Measurements from ENCODE around the gene ZIC2. TPM values are rescaled to one million over a fixed set of nuclear protein-coding genes. Genes with fewer than 3 reads are reported as not detected.
A peak's percentile ranks its signal among the peaks of the same experiment; 100 is the strongest.

Gene ZIC2
- total RNA-seq, 1 donor from 2014 or later = 1.8 TPM

DNA sequence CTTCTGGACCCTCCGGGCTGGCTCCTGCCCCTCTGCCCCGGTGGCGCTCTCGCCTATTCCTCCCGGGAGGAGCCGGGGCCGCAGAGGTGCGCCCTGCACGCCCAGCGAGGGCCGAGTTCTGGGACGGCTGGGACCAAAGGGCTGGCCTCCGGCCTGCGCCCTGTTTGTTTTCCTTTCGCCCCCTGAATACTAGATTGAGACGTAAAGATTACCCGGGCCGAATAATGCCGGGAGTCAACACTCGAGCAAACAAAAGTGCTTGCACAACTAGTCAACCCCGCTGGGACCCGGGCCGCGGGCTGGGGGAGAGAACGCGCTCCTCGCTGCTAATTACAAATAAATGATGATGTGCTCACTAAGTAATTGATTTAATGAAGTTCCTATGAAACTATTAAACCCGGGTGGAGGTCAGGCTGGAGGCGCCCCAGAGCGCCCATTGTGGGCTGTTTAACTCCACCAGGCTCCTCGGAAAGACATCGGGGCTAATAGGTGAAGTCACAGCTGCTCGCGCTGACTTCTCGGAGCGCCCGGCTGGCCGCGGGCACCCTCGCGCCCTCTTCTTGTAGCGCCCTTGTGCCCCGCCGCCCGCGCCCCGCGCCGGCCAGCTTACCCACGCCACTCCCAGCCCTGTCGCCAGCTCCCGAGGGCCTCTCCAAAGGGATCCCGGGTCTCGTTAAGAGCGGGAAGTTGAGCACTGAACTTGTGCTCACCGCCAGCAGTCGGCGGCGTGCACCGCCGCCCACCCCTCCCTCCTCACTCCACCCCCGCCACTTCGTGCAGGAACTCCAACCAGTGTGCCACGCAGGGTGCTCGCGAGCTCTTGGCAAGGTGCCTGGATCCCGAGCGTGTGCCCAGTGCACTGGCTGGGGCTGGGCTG is 24.9 kb upstream of the ZIC2 start:
- Histone ChIP-seq H3K4me2 (ENCODE audit: low read length) (peak overlapping the region; percentile 85), H3K36me3 (ENCODE audit: insufficient read depth, low read length) (no peaks in the 10 kb centered on the region), H3K4me1 (ENCODE audit: insufficient read depth, low read length) (peaks cover 11% of the 10 kb centered on the region), H3K9me3 (ENCODE audit: insufficient read depth, low read depth, low read length) (no peaks in the 10 kb centered on the region), H4K20me1 (ENCODE audit: insufficient read depth, low read length) (no peaks in the 10 kb centered on the region), H2AFZ (ENCODE audit: low read depth, low read length) (peak overlapping the region; percentile 88), H3K79me2 (ENCODE audit: insufficient read depth, low read length) (no peaks in the 10 kb centered on the region), H3K27ac (ENCODE audit: low read depth, low read length) (no peak overlapping the region), H3K9ac (ENCODE audit: low read length) (peak overlapping the region; percentile 16), H3K4me3 (ENCODE audit: insufficient read depth, low read depth, low read length) (peak overlapping the region; percentile 41), H3K27me3 (ENCODE audit: insufficient read depth, low read length) (peaks cover 73% of the 10 kb centered on the region)
- Mint-ChIP-seq H3K4me1 (ENCODE audit: low read depth, unreplicated experiment) (peaks cover 4% of the 10 kb centered on the region), H3K27ac (ENCODE audit: unreplicated experiment) (no peak overlapping the region), H3K4me3 (ENCODE audit: unreplicated experiment) (no peak overlapping the region), H3K27me3 (ENCODE audit: low read depth, unreplicated experiment) (peaks cover 89% of the 10 kb centered on the region), H3K9me3 (ENCODE audit: unreplicated experiment) (peaks cover 7% of the 10 kb centered on the region), H3K36me3 (ENCODE audit: low read depth, unreplicated experiment) (peaks cover 2% of the 10 kb centered on the region)
- TF ChIP-seq EZH2 (IDR thresholded peaks at IDR 0.05; ENCODE audit: insufficient read depth, low read length) = peak; percentile 78
- TF ChIP-seq, protein P1, sequence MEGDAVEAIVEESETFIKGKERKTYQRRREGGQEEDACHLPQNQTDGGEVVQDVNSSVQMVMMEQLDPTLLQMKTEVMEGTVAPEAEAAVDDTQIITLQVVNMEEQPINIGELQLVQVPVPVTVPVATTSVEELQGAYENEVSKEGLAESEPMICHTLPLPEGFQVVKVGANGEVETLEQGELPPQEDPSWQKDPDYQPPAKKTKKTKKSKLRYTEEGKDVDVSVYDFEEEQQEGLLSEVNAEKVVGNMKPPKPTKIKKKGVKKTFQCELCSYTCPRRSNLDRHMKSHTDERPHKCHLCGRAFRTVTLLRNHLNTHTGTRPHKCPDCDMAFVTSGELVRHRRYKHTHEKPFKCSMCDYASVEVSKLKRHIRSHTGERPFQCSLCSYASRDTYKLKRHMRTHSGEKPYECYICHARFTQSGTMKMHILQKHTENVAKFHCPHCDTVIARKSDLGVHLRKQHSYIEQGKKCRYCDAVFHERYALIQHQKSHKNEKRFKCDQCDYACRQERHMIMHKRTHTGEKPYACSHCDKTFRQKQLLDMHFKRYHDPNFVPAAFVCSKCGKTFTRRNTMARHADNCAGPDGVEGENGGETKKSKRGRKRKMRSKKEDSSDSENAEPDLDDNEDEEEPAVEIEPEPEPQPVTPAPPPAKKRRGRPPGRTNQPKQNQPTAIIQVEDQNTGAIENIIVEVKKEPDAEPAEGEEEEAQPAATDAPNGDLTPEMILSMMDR (IDR thresholded peaks at IDR 0.05; ENCODE audit: insufficient read depth, low read depth, low read length) = no peak
- FAIRE-seq = no peak
- no peak for DNase-seq (ENCODE audit: low read depth)

DNA sequence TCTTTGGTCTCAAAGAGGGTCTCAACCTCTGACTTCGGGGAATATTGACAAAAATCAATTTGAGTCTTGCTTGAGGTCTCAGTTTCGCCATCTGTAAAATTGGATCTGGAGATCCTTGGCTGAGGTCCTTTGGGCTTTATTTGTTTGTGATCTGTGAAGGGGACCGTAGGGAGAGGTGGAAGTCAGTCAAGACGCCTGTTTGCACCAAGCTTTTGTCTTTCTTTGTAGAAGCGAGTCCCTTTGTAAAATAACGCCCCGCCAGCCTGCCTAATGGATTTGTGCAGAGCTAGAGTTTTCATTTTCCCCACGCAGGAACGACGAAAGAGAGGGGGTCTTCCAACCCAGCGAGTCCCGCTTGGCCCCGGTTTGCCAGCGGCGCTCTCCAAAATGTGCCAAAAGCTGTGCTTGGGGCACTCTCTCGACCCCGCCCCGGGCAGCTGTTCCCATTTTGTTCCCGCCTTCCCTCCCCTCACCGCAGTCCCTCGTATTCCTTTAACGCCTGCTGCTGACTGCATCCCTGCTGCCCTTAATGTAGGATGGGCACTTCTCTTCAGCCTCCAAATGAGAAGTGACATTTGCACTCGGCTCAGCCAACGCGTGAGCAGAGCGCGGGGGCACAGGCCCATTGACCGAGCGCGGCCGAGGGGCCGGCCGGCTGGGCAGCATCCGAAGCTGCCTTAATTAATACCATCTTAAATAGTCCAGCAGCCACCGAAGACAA is 23.0 kb upstream of the ZIC2 start:
- no peaks in the 10 kb centered on the region for H3K79me2 ChIP-seq (ENCODE audit: insufficient read depth, low read length)
- peaks cover 11% of the 10 kb centered on the region for H3K4me1 ChIP-seq (ENCODE audit: insufficient read depth, low read length)
- H3K4me2 ChIP-seq (ENCODE audit: low read length) = peak overlapping the region; percentile 86
- DNase-seq (ENCODE audit: low read depth) (no peak), FAIRE-seq (no peak)
- no peak overlapping the region for H3K27ac ChIP-seq (ENCODE audit: low read depth, low read length)
- peaks cover 4% of the 10 kb centered on the region for H3K4me1 Mint-ChIP-seq (ENCODE audit: low read depth, unreplicated experiment)
- peak overlapping the region; percentile 84 for H3K27ac Mint-ChIP-seq (ENCODE audit: unreplicated experiment)
- no peak overlapping the region for H2AFZ ChIP-seq (ENCODE audit: low read depth, low read length)
- no peaks in the 10 kb centered on the region for H4K20me1 ChIP-seq (ENCODE audit: insufficient read depth, low read length)
- H3K9me3 ChIP-seq (ENCODE audit: insufficient read depth, low read depth, low read length) = no peaks in the 10 kb centered on the region
- H3K4me3 ChIP-seq (ENCODE audit: insufficient read depth, low read depth, low read length) = no peak overlapping the region
- no peak overlapping the region for H3K4me3 Mint-ChIP-seq (ENCODE audit: unreplicated experiment)
- no peaks in the 10 kb centered on the region for H3K36me3 ChIP-seq (ENCODE audit: insufficient read depth, low read length)
- peaks cover 87% of the 10 kb centered on the region for H3K27me3 Mint-ChIP-seq (ENCODE audit: low read depth, unreplicated experiment)
- peaks cover 80% of the 10 kb centered on the region for H3K27me3 ChIP-seq (ENCODE audit: insufficient read depth, low read length)
- H3K36me3 Mint-ChIP-seq (ENCODE audit: low read depth, unreplicated experiment) = peaks cover 2% of the 10 kb centered on the region
- no peak for TF ChIP-seq EZH2 (IDR thresholded peaks at IDR 0.05; ENCODE audit: insufficient read depth, low read length)
- TF ChIP-seq, protein P1 (IDR thresholded peaks at IDR 0.05; ENCODE audit: insufficient read depth, low read depth, low read length) = no peak
- no peak overlapping the region for H3K9ac ChIP-seq (ENCODE audit: low read length)
- H3K9me3 Mint-ChIP-seq (ENCODE audit: unreplicated experiment) = peaks cover 7% of the 10 kb centered on the region

Data from astrocyte (in vitro differentiated cells and primary cell).